HEK293 (cell line): ENCODE results near the gene AP1B1.

Experiments used
- CTCF ChIA-PET: fragments of 350-600 bp; formaldehyde crosslinking; extraction: SDS; loops from one replicate; lab custom pipeline; 2021; ENCODE audit warnings: antibody characterized with exemption; lab: Yijun Ruan, JAX
- POLR2A ChIA-PET: fragments of 300-600 bp; formaldehyde crosslinking; extraction: SDS; loops from one replicate; lab custom pipeline; 2020; ENCODE audit warnings: antibody characterized with exemption, inconsistent platforms; lab: Yijun Ruan, JAX
- H3K27ac ChIP-seq: fragments of 200-500 bp; sonication (Bioruptor generic); 2 replicates; pipeline ENCODE4 v1.5.1; 2014; ENCODE audit warnings: low read depth, low read length, control low read depth, inconsistent platforms; ENCODE audit errors: extremely low read depth
- H3K36me3 ChIP-seq, 2 experiments: fragments of 200-500 bp in 1 of 2; sonication (Bioruptor generic) in 1 of 2; 1 replicate in 1 of 2; 2 replicates in 1 of 2; pipeline ENCODE4 v1.5.1; 2014 to 2017; ENCODE audit warnings: inconsistent platforms in 2 of 2, low read length in 2 of 2; ENCODE audit not compliant: control insufficient read depth in 2 of 2, insufficient read depth in 1 of 2
- H3K4me1 ChIP-seq: fragments of 200-500 bp; sonication (Bioruptor generic); 2 replicates; pipeline ENCODE4 v1.5.1; 2014; ENCODE audit warnings: mild to moderate bottlenecking, low read length, inconsistent platforms; ENCODE audit not compliant: control insufficient read depth, insufficient read depth
- H3K4me3 ChIP-seq: 2 replicates; pipeline ENCODE4 v1.5.1; 2011; ENCODE audit warnings: low read depth, mild to moderate bottlenecking, control low read depth, low read length, moderate library complexity
- H3K9me3 ChIP-seq: fragments of 200-500 bp; sonication (Bioruptor generic); 2 replicates; pipeline ENCODE4 v1.5.1; 2014; ENCODE audit warnings: low read depth, low read length, inconsistent platforms; ENCODE audit not compliant: control insufficient read depth, insufficient read depth
- GLIS1 ChIP-seq: fragments of 450-650 bp; formaldehyde crosslinking; IDR thresholded peaks from 2 replicates; pipeline ENCODE4 v1.5.1; 2016; ENCODE audit warnings: missing biosample characterization, missing genetic modification characterization
- IKZF3 ChIP-seq: fragments of 450-650 bp; IDR thresholded peaks from 2 replicates; pipeline ENCODE4 v1.5.0; 2018; ENCODE audit warnings: missing biosample characterization, mild to moderate bottlenecking, missing genetic modification characterization, moderate library complexity
- MYNN ChIP-seq: fragments of 450-650 bp; formaldehyde crosslinking; IDR thresholded peaks from 2 replicates; pipeline ENCODE4 v1.5.1; 2016; ENCODE audit warnings: missing biosample characterization, missing genetic modification characterization, borderline replicate concordance
- OVOL3 ChIP-seq: fragments of 450-650 bp; formaldehyde crosslinking; IDR thresholded peaks from 2 replicates; pipeline ENCODE4 v1.5.1; 2016; ENCODE audit warnings: missing biosample characterization, missing genetic modification characterization
- PBX3 ChIP-seq: sonication (generic); formaldehyde crosslinking; IDR thresholded peaks from 2 replicates; pipeline ENCODE4 v1.8.1; 2022; ENCODE audit warnings: mild to moderate bottlenecking, moderate library complexity, missing genetic modification reagents
- TCF7L2 ChIP-seq: IDR thresholded peaks from 2 replicates; pipeline ENCODE4 v1.6.1; 2011; ENCODE audit warnings: low read depth, mild to moderate bottlenecking, inconsistent platforms, low read length, moderate library complexity, borderline replicate concordance
- TRIM28 ChIP-seq: IDR thresholded peaks from 2 replicates; pipeline ENCODE4 v1.6.1; 2011; ENCODE audit warnings: low read length, control low read depth, borderline replicate concordance
- WT1 ChIP-seq: fragments of 450-650 bp; formaldehyde crosslinking; IDR thresholded peaks from 2 replicates; pipeline ENCODE4 v1.5.1; 2016; ENCODE audit warnings: missing biosample characterization, missing genetic modification characterization
- ZFP3 ChIP-seq: fragments of 450-650 bp; formaldehyde crosslinking; IDR thresholded peaks from 2 replicates; pipeline ENCODE4 v1.5.1; 2016; ENCODE audit warnings: low read depth, missing biosample characterization, missing genetic modification characterization
- ZNF157 ChIP-seq: fragments of 450-650 bp; formaldehyde crosslinking; IDR thresholded peaks from 2 replicates; pipeline ENCODE4 v1.5.1; 2016; ENCODE audit warnings: missing biosample characterization, missing genetic modification characterization
- ZNF169 ChIP-seq: fragments of 450-650 bp; formaldehyde crosslinking; IDR thresholded peaks from 2 replicates; pipeline ENCODE4 v1.5.1; 2016; ENCODE audit warnings: missing biosample characterization, missing genetic modification characterization
- ZNF174 ChIP-seq: fragments of 450-650 bp; formaldehyde crosslinking; IDR thresholded peaks from 2 replicates; pipeline ENCODE4 v1.5.0; 2017; ENCODE audit warnings: missing biosample characterization, mild to moderate bottlenecking, missing genetic modification characterization
- ZNF221 ChIP-seq: fragments of 450-650 bp; formaldehyde crosslinking; IDR thresholded peaks from 2 replicates; pipeline ENCODE4 v1.5.1; 2017; ENCODE audit warnings: missing biosample characterization, missing genetic modification characterization, borderline replicate concordance
- ZNF239 ChIP-seq: fragments of 450-650 bp; formaldehyde crosslinking; IDR thresholded peaks from 2 replicates; pipeline ENCODE4 v1.5.1; 2016; ENCODE audit warnings: missing biosample characterization, missing genetic modification characterization
- ZNF335 ChIP-seq: fragments of 450-650 bp; formaldehyde crosslinking; conservative IDR thresholded peaks from 2 replicates; pipeline ENCODE4 v1.5.1; 2016; ENCODE audit warnings: missing biosample characterization, missing genetic modification characterization
- ZNF623 ChIP-seq: fragments of 450-650 bp; formaldehyde crosslinking; IDR thresholded peaks from 2 replicates; pipeline ENCODE4 v1.5.1; 2016; ENCODE audit warnings: missing biosample characterization, missing genetic modification characterization
- ZNF626 ChIP-seq: fragments of 450-650 bp; sonication (Bioruptor Pico); formaldehyde crosslinking; IDR thresholded peaks from 2 replicates; pipeline ENCODE4 v1.5.1; 2018; ENCODE audit warnings: missing biosample characterization, missing genetic modification characterization, inconsistent platforms
- ZNF830 ChIP-seq: fragments of 450-650 bp; IDR thresholded peaks from 2 replicates; pipeline ENCODE4 v1.5.0; 2018; ENCODE audit warnings: missing biosample characterization, missing genetic modification characterization, low read depth, mild to moderate bottlenecking, moderate library complexity
- ZNF843 ChIP-seq: fragments of 450-650 bp; formaldehyde crosslinking; IDR thresholded peaks from 2 replicates; pipeline ENCODE4 v1.5.1; 2016; ENCODE audit warnings: missing biosample characterization, missing genetic modification characterization
- TF ChIP-seq, protein P1 (sequence below): fragments of 450-650 bp; formaldehyde crosslinking; IDR thresholded peaks from 2 replicates; pipeline ENCODE4 v1.5.1; 2016; ENCODE audit warnings: missing biosample characterization, missing genetic modification characterization
- TF ChIP-seq, protein P2 (sequence below): fragments of 450-650 bp; formaldehyde crosslinking; IDR thresholded peaks from 2 replicates; pipeline ENCODE4 v1.5.1; 2016; ENCODE audit warnings: missing biosample characterization, missing genetic modification characterization
- TF ChIP-seq, protein P3 (sequence below): fragments of 450-650 bp; formaldehyde crosslinking; IDR thresholded peaks from 2 replicates; pipeline ENCODE4; 2016; ENCODE audit warnings: missing biosample characterization, missing genetic modification characterization

Gene AP1B1

GRCh38 chr22:29288837-29289236, 99.5 kb downstream of the AP1B1 start:
- Histone ChIP-seq H3K27ac (peak overlapping the region; percentile 45; the same call in 1 of the 2 replicates), H3K36me3 (peaks cover 100% of the 10 kb centered on the region in 2 experiments), H3K4me1 (no peaks in the 10 kb centered on the region), H3K9me3 (no peaks in the 10 kb centered on the region), H3K4me3 (no peak overlapping the region)
- POLR2A ChIA-PET: interaction anchor here (1.8 kb wide), 1 partner anchor 9 kb away, joined by 4 read pairs; no protein-coding TSS in a partner anchor
- CTCF ChIA-PET: interaction anchor here (0.5 to 2.8 kb wide), 2 partner anchors 12 to 24 kb away, joined by 3 to 6 read pairs; no protein-coding TSS in a partner anchor
- TF ChIP-seq TRIM28 (no peak), OVOL3 (tag by site-specific recombination) (no peak), ZNF335 (tag by site-specific recombination) (no peak), ZNF239 (tag by site-specific recombination) (no peak), ZNF174 (no peak), ZNF221 (tag by site-specific recombination) (no peak)
- TF ChIP-seq, protein P1, sequence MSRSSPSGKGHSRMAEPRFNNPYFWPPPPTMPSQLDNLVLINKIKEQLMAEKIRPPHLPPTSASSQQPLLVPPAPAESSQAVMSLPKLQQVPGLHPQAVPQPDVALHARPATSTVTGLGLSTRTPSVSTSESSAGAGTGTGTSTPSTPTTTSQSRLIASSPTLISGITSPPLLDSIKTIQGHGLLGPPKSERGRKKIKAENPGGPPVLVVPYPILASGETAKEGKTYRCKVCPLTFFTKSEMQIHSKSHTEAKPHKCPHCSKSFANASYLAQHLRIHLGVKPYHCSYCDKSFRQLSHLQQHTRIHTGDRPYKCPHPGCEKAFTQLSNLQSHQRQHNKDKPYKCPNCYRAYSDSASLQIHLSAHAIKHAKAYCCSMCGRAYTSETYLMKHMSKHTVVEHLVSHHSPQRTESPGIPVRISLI (tag by site-specific recombination): no peak
- TF ChIP-seq, all 188 proteins: peak for 0

DNA sequence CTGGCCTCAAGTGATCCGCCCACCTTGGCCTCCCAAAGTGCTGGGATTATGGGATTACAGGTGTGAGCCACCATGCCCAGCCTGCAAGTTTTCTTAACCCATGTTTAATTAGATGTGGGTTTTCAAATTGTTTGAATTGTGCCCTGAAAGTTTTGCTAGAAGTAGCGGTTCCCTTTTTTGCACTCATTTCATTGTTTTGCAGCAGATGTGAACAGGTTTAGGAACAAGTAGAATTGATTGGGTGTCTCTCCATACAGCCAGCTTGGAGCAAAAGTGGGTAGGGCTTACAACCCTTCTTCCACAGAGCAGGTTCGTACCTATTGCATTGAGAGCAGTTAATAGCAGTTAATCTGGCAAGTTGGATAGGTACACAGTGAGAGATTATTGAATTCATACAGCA, 104.2 kb downstream of the AP1B1 start:
- ChIA-PET POLR2A (no interaction called here), CTCF (no interaction called here)
- H3K9me3 ChIP-seq: no peaks in the 10 kb centered on the region
- no peak for TF ChIP-seq TCF7L2
- no peak for TF ChIP-seq ZNF626
- TF ChIP-seq ZFP3 (tag by site-specific recombination): no peak
- TF ChIP-seq PBX3 (CRISPR knock-in tag): no peak
- no peak for TF ChIP-seq ZNF169 (tag by site-specific recombination)
- TF ChIP-seq, protein P2, sequence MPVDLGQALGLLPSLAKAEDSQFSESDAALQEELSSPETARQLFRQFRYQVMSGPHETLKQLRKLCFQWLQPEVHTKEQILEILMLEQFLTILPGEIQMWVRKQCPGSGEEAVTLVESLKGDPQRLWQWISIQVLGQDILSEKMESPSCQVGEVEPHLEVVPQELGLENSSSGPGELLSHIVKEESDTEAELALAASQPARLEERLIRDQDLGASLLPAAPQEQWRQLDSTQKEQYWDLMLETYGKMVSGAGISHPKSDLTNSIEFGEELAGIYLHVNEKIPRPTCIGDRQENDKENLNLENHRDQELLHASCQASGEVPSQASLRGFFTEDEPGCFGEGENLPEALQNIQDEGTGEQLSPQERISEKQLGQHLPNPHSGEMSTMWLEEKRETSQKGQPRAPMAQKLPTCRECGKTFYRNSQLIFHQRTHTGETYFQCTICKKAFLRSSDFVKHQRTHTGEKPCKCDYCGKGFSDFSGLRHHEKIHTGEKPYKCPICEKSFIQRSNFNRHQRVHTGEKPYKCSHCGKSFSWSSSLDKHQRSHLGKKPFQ (tag by site-specific recombination): no peak
- TF ChIP-seq, protein P3, sequence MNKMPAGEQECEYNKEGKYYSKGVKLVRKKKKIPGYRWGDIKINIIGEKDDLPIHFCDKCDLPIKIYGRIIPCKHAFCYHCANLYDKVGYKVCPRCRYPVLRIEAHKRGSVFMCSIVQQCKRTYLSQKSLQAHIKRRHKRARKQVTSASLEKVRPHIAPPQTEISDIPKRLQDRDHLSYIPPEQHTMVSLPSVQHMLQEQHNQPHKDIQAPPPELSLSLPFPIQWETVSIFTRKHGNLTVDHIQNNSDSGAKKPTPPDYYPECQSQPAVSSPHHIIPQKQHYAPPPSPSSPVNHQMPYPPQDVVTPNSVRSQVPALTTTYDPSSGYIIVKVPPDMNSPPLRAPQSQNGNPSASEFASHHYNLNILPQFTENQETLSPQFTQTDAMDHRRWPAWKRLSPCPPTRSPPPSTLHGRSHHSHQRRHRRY (tag by site-specific recombination): no peak
- no peak for TF ChIP-seq ZNF623
- H3K36me3 ChIP-seq: peaks cover 95 to 97% of the 10 kb centered on the region in 2 experiments
- H3K27ac ChIP-seq: no peak overlapping the region
- no peaks in the 10 kb centered on the region for H3K4me1 ChIP-seq
- no peak overlapping the region for H3K4me3 ChIP-seq

DNA sequence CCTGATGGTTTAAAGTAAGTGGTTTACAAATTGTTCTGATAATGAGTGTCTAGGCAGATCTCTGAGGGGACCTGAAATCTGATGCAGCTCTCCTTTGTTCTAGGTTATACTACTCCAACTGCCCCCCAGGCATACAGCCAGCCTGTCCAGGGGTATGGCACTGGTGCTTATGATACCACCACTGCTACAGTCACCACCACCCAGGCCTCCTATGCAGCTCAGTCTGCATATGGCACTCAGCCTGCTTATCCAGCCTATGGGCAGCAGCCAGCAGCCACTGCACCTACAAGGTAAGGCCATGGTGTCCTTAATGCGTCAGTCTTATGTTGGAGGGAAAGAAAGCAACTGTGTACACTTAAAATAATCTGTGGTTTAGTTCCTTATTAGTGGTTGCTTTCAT, 110.4 kb downstream of the AP1B1 start:
- Histone ChIP-seq H3K9me3 (no peaks in the 10 kb centered on the region), H3K27ac (no peak overlapping the region), H3K36me3 (peaks cover 89 to 97% of the 10 kb centered on the region in 2 experiments), H3K4me3 (no peak overlapping the region), H3K4me1 (0 out of 2 replicates have a peak, but pooled peaks cover 2% of the 10 kb centered on the region)
- CTCF ChIA-PET: interaction anchor here (1.1 kb wide), 1 partner anchor 10 kb away, joined by 6 read pairs; no protein-coding TSS in a partner anchor
- TF ChIP-seq MYNN (tag by site-specific recombination): no peak
- no peak for TF ChIP-seq WT1 (tag by site-specific recombination)
- peak; percentile 83 for TF ChIP-seq GLIS1 (tag by site-specific recombination)
- TF ChIP-seq ZNF830 (tag by site-specific recombination): no peak
- no peak for TF ChIP-seq IKZF3 (tag by site-specific recombination)
- no peak for TF ChIP-seq ZNF843 (tag by site-specific recombination)
- no peak for TF ChIP-seq ZNF157 (tag by site-specific recombination)
- POLR2A ChIA-PET: interaction anchor here (1.8 kb wide), 1 partner anchor 10 kb away, joined by 12 read pairs; no protein-coding TSS in a partner anchor
